Stimulated activated CD4-positive, alpha-beta T cell treated with anti-CD3 and anti-CD28 coated beads, Interleukin-2, amount 100 ng/mL, for 24 hours (primary cell): ENCODE measurements around the gene PPP5C.
"Not testable (repeated sequence)": the region's sequence is repeated elsewhere in the genome, so short reads cannot be mapped to it uniquely, and the experiment has no call there.

Source experiments
- DNase-seq, 2 donors: peaks; one replicate each; pipeline ENCODE4 v3.0.0-alpha.2; 2020

PPP5C gene

DNA sequence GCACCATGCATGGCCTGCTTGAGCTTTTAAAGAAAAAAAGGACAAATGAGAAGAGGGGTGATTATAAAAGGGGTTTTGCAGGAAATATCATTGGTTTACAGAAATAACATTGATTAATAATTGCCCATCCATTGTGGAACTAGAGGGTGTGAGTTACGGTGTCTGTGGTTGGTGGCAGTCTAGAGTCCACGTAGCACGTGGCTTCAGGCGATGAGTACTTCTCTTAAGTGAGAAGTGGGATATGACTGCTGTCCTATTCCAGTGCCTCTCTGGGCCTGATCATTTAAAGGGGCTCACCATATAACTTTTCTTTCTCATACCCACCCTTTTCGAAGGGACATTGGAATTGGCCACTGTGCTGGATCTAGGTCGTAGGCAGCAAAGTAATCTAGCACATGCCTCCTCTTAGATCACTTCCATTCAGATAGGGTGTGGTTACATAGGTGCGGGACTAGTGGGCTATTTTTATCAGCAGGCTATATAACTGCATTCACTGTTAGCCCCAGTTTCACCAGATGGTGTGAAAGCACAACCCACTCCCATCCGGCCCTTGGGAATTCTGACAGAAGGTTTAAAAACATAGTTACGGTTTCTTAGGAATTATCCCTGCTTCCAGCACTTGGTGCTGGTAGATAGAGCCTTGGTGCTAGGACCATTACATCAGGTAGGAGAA lies 19.9 kb downstream of the PPP5C start:
- no peak for DNase-seq

DNA sequence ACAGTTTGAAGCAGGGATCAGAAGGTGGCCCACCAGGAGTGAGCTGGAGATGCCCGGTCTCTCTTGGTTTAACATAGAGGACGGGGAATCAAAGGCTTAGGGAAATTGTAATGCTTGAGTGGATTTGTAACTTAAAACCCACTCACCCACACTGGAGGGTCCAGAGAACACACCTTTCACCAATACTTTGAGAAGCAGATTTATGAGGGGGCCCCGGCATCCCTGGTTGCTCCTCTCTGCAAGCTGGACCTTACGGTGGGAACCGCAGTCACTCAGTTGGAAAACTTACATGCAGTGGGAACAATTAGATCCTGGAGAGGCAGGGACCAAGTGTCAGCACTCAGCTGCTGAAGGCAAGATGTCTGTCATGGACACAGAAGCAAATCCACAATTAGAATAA lies 20.5 kb downstream of the PPP5C start:
- DNase-seq, result no peak

- no peak for DNase-seq
These were observed 21.2 kb downstream of the PPP5C start for GRCh38 chr19:46368116-46368515.

DNA sequence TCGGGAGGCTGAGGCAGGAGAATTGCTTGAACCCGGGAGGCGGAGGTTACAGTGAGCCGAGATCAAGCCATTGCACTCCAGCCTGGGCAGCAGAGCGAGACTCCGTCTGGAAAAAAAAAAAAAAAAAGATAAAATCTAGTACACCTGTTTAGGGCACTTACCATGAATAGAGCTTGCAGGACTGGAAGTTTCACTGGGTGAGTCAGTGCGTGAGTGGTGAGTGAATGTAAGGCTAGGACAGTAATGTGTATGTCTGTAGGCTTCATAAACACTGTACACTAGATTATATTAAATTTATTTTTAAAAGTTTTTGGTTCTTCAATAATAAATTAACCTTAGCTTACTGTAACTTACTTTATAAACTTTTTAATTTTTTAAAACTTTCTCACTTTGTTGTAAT lies 22.9 kb downstream of the PPP5C start:
- no peak for DNase-seq

DNA sequence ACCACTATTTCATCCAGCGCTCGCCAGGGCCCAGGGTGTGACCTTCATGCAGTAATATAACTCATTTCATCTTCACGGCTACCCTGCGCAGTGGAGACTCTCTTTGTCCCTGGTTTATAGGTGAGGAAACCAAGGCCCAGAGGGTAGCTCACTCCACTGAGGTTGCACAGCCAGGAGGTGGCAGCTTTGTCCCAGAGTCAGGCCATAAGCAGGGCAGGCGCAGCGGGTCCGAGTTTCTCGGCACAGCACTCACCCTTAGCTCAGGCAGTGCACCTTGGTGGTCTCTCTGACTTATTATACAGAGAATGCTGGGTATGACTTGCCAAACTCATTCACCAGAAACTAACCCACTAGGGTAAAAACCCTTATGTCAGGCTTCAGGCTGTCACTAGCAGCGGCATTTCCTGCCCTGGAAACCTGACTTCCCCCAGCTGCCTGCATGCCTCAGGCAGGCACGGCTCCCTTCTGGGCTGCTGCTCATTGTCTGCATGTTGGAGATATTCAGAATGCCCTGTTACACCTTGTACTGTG lies 24.5 kb downstream of the PPP5C start:
- DNase-seq, result no peak

DNA sequence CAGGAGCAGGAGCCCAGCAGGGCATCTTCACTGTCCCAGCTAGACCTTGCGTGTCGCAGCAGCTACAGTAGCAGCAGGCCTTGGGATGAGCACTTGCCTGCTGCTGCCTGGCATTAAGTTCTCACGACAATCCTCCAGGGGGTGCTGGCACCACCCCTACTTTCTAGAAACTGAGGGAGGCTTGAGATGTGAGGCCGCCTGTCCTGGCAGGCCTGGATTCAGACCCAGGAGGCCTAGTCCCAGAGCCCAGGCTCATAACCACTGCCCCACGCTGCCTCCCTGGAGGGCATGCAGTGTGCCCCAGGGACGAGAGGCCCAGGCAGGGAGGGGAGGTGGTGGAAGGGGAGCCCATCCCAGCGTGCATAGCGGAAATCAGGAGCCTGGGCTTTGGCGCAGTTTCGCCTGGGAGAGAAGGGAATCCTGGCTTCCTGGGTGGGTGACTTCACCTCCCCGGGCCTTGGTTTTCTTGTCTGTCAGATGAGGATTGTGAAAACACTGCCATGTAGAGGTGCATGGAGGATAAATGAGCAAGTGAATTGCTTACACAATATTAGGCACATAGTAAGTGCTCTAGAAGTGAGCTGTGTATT lies 26.1 kb downstream of the PPP5C start:
- no peak for DNase-seq

DNA sequence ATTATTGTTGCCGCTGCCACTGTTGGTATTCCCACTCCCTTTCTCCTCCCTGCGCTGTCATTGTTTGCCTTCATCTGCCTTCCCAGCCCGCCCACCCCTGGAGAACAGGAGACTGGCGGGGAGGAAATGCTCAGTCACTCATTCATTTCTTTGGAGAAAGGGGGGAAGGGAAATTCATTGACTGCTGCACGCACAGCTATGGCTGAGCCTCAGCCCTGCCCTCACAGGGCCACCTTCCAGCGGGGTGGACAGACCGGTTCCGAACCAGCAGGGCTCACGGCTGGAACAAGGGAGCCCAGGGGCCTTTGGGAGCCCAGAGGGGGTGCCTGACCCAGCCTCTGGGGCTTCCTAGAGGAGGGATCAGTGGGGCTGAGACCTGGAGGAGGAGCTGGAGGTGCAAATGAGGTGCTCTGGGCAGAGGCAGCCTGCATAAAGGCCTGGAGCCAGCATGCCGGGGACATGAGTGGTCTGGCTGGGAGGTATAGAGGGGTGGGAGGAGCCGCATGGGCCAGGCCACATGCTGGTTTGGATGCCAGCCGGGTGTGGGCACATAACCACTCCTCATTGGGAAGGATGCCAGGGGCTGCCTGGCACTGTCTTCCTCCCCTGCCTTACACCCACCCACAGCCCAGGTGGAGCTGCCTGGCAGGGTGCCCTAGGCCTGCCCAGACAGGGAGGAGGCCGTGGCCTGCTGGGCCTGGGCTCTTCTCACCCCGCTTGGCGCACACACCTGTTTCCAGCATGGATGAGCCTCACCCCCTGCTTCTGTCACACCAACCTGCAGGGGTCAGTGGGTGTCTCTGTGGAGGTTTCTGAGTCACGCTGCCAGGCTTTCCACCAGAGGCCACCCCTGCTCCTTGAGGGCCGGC lies 26.8 kb downstream of the PPP5C start:
- DNase-seq, result no peak

GRCh38 chr19:46374536-46375475 lies 27.9 kb downstream of the PPP5C start:
- no peak for DNase-seq

- not testable (repeated sequence) for DNase-seq
These were observed 28.7 kb downstream of the PPP5C start for GRCh38 chr19:46375476-46376067.

DNA sequence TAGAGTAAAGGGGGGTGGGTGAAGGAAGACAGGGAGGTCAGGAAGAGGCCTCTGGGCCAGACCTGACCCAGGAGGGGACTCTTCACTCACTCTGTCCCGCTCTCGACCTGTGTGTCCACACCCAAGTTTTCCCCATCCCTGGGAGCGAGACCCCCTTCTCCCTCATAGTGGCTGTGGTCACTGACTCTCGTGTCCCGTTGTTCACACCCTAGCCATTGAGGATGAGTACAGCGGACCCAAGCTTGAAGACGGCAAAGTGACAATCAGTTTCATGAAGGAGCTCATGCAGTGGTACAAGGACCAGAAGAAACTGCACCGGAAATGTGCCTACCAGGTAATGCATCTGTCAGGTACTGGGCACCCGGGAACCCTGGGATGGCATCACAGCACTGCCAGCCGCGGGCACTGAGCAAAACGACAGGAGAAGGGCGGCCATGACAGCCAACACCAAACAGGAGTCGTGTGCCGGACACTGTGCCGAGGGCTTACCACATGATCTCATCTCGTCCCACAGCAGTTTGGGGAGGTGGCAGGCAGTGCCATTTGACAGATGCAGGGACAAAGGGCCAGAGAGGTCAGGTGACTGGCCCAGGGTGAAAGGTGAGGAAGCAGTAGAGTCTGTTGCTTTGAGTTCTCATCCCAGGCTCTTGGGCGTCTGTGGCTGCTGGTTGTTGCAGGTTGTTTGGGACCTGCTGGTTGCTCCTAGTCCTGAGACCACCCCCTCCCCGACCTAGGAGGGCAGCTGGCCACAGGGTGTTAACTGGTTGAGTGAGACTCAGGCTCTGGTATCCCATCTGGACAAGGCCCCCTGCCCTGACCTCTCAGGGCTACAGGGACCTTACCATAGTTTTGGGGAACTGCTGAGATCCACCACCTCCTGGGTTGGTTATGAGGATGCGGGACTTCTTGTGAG lies 29.6 kb downstream of the PPP5C start:
- DNase-seq, result no peak

DNA sequence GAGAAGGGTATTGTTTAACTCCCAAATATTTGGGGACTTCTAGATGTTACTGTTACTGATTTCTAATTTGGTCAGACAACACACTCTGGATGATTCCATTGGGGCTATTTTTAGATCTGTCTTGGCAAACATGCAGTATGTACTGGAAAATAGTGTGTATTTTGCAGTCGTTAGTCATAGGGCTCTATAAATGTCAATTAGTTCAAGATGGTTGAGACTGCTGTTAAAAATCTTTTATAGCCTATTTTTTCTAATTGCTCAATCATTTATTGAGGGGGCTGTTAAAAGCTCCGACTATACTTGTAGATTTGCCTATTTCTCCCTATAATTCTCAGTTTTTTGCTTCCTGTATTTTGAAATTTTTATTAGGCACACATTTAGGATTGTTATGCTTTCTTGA lies 31.4 kb downstream of the PPP5C start:
- no peak for DNase-seq

DNA sequence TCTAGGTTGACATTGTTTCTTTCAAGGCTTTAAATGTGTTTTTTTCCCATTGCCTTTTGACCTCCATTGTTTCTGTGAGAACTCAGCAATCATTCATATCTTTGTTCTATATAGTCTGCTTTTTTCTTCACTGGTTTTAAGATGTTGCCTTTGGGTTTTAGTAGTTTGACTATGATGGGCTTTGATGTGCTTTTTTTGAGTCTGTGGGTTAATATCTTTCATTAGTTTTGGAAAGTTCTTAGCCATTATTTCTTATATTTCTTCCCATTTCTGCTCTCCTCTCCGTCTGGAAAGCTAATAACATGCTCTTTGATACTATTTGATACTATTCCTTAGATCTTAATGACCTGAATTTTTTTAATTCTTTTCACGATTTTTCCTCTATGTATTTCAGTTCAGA lies 33.8 kb downstream of the PPP5C start:
- no peak for DNase-seq

GRCh38 chr19:46381346-46381745 lies 34.5 kb downstream of the PPP5C start:
- DNase-seq, result no peak

DNA sequence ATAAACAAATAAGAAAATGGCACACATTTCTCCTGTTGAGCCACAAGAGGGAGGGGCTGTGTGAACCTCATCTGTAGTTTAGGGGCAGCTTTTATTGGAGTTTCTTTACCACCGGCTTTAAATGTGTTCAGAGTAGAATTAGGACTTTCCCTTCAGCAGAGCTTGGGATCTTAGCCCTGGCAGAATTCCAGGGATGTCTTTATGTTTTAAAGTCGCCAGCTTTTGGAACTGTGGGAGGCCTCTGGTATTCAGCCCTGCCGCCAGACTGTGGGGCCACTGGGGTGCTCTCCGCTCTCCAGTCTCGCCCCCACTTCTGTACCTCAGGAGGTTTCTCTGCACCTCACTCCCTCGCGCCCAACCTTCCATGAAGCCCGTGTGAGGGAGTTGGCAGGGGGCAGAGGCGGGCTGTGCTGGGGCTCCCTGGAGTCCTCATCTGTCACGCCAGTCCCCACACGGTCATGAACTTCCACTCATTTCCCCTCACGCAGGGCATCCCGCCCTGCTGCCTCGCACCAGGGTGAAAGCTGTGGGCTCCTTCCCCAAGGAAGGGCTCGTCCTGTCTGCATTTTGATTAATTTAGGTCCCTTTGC lies 35.0 kb downstream of the PPP5C start:
- no peak for DNase-seq

DNA sequence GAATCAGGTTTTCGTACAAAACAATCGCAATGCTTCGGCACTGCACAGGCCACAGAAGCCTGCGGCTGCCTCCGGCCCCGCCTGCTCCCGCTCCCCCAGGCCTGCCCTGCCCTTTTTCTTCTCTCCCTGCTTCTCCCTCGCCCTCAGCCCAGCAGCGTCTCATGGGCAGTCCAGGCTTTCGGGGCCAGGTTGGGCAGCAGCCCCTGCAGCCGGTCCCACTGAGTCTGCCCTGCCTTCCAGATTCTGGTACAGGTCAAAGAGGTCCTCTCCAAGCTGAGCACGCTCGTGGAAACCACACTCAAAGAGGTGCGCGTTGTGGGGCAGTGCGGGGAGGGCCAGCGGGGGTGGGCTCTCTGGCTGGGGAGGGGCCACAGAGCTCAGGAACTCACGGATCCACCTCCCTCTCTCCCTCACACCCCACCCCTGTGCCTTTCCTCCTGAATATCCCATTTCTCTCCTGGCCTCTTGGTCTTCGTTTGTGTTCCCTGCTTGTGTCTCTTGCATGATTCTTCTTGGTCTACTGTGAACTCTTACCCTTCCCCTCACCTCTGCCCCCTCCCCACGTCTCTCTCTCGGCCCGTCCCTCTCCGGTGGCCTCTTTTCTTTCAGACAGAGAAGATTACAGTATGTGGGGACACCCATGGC lies 36.4 kb downstream of the PPP5C start:
- DNase-seq, result no peak

DNA sequence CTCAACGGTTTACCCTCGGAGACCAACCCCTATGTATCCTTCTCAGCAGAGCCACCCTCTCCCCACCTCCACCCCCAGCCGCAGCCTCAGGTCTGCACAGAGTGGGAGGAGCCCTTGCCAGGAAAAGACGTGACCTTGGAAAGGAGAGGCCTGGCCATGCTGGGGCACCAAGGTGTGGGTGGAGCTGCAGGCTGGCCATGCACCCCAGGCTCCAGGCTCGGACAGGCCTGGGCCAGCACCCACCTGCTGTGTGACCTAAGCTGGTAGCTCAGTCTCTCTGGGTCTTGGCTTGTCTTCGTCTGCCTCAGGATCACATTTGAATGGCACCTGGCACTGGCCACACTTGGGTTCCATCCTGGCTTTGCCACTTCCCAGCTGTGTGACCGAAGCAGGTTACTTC lies 37.0 kb downstream of the PPP5C start:
- DNase-seq, result no peak

GRCh38 chr19:46384396-46384795 lies 37.5 kb downstream of the PPP5C start:
- DNase-seq, result no peak

DNA sequence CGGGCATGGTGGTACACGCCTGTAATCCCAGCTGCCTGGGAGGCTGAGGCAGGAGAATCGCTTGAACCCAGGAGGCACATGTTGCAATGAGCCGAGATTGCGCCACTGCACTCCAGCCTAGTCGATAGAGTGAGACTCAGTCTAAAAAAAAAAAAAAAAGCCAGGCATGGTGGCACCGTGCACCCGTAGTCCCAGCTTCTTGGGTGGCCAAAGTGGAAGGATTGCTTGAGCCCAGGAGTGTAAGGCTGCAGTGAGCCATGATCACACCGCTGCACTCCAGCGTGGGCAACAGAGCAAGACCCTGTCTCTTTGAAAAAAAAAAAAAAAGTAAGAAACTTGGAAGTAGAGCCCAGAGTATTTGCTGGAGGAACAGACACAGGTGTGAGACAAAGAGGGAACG lies 38.7 kb downstream of the PPP5C start:
- DNase-seq, result no peak

GRCh38 chr19:46386151-46386550 lies 39.3 kb downstream of the PPP5C start:
- DNase-seq, result no peak
